Measurements from ENCODE around the gene NDUFV2. TPM values are rescaled to one million over a fixed set of nuclear protein-coding genes. Genes with fewer than 3 reads are reported as not detected.

Gene NDUFV2
- total and polyA plus RNA-seq, 2 of the 13 experiments (the other 11 are each of a cell fraction or from before 2014, with no cell fraction given), result 216 to 299 TPM

- no peak for TF ChIP-seq HIC2 (CRISPR knock-in tag; IDR thresholded peaks at IDR 0.05; ENCODE audit: low read depth)
- TF ChIP-seq, protein P1, sequence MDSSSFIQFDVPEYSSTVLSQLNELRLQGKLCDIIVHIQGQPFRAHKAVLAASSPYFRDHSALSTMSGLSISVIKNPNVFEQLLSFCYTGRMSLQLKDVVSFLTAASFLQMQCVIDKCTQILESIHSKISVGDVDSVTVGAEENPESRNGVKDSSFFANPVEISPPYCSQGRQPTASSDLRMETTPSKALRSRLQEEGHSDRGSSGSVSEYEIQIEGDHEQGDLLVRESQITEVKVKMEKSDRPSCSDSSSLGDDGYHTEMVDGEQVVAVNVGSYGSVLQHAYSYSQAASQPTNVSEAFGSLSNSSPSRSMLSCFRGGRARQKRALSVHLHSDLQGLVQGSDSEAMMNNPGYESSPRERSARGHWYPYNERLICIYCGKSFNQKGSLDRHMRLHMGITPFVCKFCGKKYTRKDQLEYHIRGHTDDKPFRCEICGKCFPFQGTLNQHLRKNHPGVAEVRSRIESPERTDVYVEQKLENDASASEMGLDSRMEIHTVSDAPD (CRISPR knock-in tag; IDR thresholded peaks at IDR 0.05), result peak; percentile 47; the same call in 1 of the 2 replicates
- peak; percentile 71 for TF ChIP-seq KDM3A (CRISPR knock-in tag; IDR thresholded peaks at IDR 0.05; ENCODE audit: low read depth)
- no peak for TF ChIP-seq ZNF749 (CRISPR knock-in tag; IDR thresholded peaks at IDR 0.05; ENCODE audit: borderline replicate concordance)
- TF ChIP-seq, protein P2, sequence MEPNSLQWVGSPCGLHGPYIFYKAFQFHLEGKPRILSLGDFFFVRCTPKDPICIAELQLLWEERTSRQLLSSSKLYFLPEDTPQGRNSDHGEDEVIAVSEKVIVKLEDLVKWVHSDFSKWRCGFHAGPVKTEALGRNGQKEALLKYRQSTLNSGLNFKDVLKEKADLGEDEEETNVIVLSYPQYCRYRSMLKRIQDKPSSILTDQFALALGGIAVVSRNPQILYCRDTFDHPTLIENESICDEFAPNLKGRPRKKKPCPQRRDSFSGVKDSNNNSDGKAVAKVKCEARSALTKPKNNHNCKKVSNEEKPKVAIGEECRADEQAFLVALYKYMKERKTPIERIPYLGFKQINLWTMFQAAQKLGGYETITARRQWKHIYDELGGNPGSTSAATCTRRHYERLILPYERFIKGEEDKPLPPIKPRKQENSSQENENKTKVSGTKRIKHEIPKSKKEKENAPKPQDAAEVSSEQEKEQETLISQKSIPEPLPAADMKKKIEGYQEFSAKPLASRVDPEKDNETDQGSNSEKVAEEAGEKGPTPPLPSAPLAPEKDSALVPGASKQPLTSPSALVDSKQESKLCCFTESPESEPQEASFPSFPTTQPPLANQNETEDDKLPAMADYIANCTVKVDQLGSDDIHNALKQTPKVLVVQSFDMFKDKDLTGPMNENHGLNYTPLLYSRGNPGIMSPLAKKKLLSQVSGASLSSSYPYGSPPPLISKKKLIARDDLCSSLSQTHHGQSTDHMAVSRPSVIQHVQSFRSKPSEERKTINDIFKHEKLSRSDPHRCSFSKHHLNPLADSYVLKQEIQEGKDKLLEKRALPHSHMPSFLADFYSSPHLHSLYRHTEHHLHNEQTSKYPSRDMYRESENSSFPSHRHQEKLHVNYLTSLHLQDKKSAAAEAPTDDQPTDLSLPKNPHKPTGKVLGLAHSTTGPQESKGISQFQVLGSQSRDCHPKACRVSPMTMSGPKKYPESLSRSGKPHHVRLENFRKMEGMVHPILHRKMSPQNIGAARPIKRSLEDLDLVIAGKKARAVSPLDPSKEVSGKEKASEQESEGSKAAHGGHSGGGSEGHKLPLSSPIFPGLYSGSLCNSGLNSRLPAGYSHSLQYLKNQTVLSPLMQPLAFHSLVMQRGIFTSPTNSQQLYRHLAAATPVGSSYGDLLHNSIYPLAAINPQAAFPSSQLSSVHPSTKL (CRISPR knock-in tag; IDR thresholded peaks at IDR 0.05), result peak; percentile 66
- peak; percentile 92 for TF ChIP-seq ZNF543 (CRISPR knock-in tag; IDR thresholded peaks at IDR 0.05)
- TF ChIP-seq RXRA (CRISPR knock-in tag; IDR thresholded peaks at IDR 0.05), result no peak
- peak; percentile 61 for TF ChIP-seq BHLHE40 (IDR thresholded peaks at IDR 0.05; ENCODE audit: low read length)
- TF ChIP-seq ZNF674 (CRISPR knock-in tag; IDR thresholded peaks at IDR 0.05; ENCODE audit: low read depth), result no peak
- no peak; the same call in 1 of the 2 replicates for TF ChIP-seq RARA (CRISPR knock-in tag; IDR thresholded peaks at IDR 0.05)
- TF ChIP-seq, protein P3, sequence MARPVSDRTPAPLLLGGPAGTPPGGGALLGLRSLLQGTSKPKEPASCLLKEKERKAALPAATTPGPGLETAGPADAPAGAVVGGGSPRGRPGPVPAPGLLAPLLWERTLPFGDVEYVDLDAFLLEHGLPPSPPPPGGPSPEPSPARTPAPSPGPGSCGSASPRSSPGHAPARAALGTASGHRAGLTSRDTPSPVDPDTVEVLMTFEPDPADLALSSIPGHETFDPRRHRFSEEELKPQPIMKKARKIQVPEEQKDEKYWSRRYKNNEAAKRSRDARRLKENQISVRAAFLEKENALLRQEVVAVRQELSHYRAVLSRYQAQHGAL (CRISPR knock-in tag; IDR thresholded peaks at IDR 0.05; ENCODE audit: not compliant biosample characterization), result no peak
- no peak for TF ChIP-seq JARID2 (CRISPR knock-in tag; IDR thresholded peaks at IDR 0.05; ENCODE audit: insufficient replicate concordance)
- peak; percentile 94 for TF ChIP-seq PHF5A (CRISPR knock-in tag; IDR thresholded peaks at IDR 0.05; ENCODE audit: low read depth, unreplicated experiment)
- TF ChIP-seq ZNF224 (CRISPR knock-in tag; IDR thresholded peaks at IDR 0.05), result peak; percentile 91; the same call in 1 of the 2 replicates
- TF ChIP-seq, protein P4, sequence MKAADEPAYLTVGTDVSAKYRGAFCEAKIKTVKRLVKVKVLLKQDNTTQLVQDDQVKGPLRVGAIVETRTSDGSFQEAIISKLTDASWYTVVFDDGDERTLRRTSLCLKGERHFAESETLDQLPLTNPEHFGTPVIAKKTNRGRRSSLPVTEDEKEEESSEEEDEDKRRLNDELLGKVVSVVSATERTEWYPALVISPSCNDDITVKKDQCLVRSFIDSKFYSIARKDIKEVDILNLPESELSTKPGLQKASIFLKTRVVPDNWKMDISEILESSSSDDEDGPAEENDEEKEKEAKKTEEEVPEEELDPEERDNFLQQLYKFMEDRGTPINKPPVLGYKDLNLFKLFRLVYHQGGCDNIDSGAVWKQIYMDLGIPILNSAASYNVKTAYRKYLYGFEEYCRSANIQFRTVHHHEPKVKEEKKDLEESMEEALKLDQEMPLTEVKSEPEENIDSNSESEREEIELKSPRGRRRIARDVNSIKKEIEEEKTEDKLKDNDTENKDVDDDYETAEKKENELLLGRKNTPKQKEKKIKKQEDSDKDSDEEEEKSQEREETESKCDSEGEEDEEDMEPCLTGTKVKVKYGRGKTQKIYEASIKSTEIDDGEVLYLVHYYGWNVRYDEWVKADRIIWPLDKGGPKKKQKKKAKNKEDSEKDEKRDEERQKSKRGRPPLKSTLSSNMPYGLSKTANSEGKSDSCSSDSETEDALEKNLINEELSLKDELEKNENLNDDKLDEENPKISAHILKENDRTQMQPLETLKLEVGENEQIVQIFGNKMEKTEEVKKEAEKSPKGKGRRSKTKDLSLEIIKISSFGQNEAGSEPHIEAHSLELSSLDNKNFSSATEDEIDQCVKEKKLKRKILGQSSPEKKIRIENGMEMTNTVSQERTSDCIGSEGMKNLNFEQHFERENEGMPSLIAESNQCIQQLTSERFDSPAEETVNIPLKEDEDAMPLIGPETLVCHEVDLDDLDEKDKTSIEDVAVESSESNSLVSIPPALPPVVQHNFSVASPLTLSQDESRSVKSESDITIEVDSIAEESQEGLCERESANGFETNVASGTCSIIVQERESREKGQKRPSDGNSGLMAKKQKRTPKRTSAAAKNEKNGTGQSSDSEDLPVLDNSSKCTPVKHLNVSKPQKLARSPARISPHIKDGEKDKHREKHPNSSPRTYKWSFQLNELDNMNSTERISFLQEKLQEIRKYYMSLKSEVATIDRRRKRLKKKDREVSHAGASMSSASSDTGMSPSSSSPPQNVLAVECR (CRISPR knock-in tag; IDR thresholded peaks at IDR 0.05; ENCODE audit: borderline replicate concordance), result peak; percentile 89; the same call in 1 of the 2 replicates
- no peak for TF ChIP-seq JDP2 (CRISPR knock-in tag; IDR thresholded peaks at IDR 0.05; ENCODE audit: borderline replicate concordance)
Measured at GRCh38 chr18:9102508-9103375, at the start of gene NDUFV2 (continued).
